ENCODE measurements around the gene HOXB8.

DNA sequence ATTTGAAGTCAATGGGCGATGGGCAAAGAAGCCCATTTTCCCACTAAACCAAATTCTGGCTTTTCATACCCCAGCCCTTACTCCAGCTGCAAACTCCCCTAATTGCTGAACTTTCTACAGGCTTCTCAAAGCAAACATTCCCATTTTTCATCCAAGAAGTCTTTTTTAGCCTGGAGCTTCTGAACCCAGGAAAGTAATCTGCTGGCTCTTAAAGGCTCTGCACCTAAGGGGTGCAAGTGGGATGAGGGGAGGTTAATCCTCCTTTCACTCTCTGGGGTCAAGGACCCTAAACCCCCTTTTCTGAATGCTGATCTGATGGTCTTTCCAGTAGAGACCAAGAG, 6.6 kb downstream of the HOXB8 start:
- no peak for TF ChIP-seq EZH2 (IDR thresholded peaks at IDR 0.05; ENCODE audit: low read length, unreplicated experiment)
- TF ChIP-seq, protein P1, sequence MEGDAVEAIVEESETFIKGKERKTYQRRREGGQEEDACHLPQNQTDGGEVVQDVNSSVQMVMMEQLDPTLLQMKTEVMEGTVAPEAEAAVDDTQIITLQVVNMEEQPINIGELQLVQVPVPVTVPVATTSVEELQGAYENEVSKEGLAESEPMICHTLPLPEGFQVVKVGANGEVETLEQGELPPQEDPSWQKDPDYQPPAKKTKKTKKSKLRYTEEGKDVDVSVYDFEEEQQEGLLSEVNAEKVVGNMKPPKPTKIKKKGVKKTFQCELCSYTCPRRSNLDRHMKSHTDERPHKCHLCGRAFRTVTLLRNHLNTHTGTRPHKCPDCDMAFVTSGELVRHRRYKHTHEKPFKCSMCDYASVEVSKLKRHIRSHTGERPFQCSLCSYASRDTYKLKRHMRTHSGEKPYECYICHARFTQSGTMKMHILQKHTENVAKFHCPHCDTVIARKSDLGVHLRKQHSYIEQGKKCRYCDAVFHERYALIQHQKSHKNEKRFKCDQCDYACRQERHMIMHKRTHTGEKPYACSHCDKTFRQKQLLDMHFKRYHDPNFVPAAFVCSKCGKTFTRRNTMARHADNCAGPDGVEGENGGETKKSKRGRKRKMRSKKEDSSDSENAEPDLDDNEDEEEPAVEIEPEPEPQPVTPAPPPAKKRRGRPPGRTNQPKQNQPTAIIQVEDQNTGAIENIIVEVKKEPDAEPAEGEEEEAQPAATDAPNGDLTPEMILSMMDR (conservative IDR thresholded peaks at IDR 0.05; ENCODE audit: low read depth, low read length), result no peak
- no peak for TF ChIP-seq EZH2phosphoT487 (IDR thresholded peaks at IDR 0.05; ENCODE audit: borderline replicate concordance, low read length)

Measured in PC-3 (cell line).